ENCODE results near the gene GHITM.
"Not testable (repeated sequence)": the region's sequence is repeated elsewhere in the genome, so short reads cannot be mapped to it uniquely, and the experiment has no call there.

Gene GHITM

GRCh38 chr10:84155521-84155920 lies 16.2 kb downstream of the GHITM start:
- no peaks in the 10 kb centered on the region for H3K4me1 ChIP-seq (ENCODE audit: control insufficient read depth, insufficient read depth, low read length)
- H3K4me3 ChIP-seq (ENCODE audit: low read length), result no peak overlapping the region
- peaks cover 4% of the 10 kb centered on the region for H3K27me3 ChIP-seq (ENCODE audit: control insufficient read depth, insufficient read depth, low read length)
- H3K9me3 ChIP-seq (ENCODE audit: control insufficient read depth, low read length), result no peaks in the 10 kb centered on the region
- H3K36me3 ChIP-seq (ENCODE audit: control insufficient read depth, insufficient read depth, low read length), result no peaks in the 10 kb centered on the region
- H3K9ac ChIP-seq (ENCODE audit: low read length), result no peak overlapping the region

GRCh38 chr10:84156009-84156408 lies 16.7 kb downstream of the GHITM start:
- Histone ChIP-seq H3K9ac (ENCODE audit: low read length) (no peak overlapping the region), H3K36me3 (ENCODE audit: control insufficient read depth, insufficient read depth, low read length) (no peaks in the 10 kb centered on the region), H3K4me1 (ENCODE audit: control insufficient read depth, insufficient read depth, low read length) (no peaks in the 10 kb centered on the region)

GRCh38 chr10:84156768-84157167 lies 17.5 kb downstream of the GHITM start:
- Histone ChIP-seq H3K9me3 (ENCODE audit: control insufficient read depth, low read length) (no peaks in the 10 kb centered on the region), H3K27me3 (ENCODE audit: control insufficient read depth, insufficient read depth, low read length) (peaks cover 4% of the 10 kb centered on the region), H3K4me1 (ENCODE audit: control insufficient read depth, insufficient read depth, low read length) (no peaks in the 10 kb centered on the region), H3K9ac (ENCODE audit: low read length) (no peak overlapping the region), H3K36me3 (ENCODE audit: control insufficient read depth, insufficient read depth, low read length) (no peaks in the 10 kb centered on the region), H3K4me3 (ENCODE audit: low read length) (no peak overlapping the region)

More at GRCh38 chr10:84156009-84156408, 16.7 kb downstream of the GHITM start:
- Histone ChIP-seq H3K9me3 (ENCODE audit: control insufficient read depth, low read length) (no peaks in the 10 kb centered on the region), H3K27me3 (ENCODE audit: control insufficient read depth, insufficient read depth, low read length) (peaks cover 4% of the 10 kb centered on the region), H3K4me3 (ENCODE audit: low read length) (no peak overlapping the region)

GRCh38 chr10:84158061-84158460 lies 18.8 kb downstream of the GHITM start:
- Histone ChIP-seq H3K4me3 (ENCODE audit: low read length) (no peak overlapping the region), H3K9ac (ENCODE audit: low read length) (no peak overlapping the region), H3K36me3 (ENCODE audit: control insufficient read depth, insufficient read depth, low read length) (no peaks in the 10 kb centered on the region), H3K4me1 (ENCODE audit: control insufficient read depth, insufficient read depth, low read length) (no peaks in the 10 kb centered on the region), H3K27me3 (ENCODE audit: control insufficient read depth, insufficient read depth, low read length) (peaks cover 4% of the 10 kb centered on the region), H3K9me3 (ENCODE audit: control insufficient read depth, low read length) (no peaks in the 10 kb centered on the region)

- Histone ChIP-seq H3K27me3 (ENCODE audit: control insufficient read depth, insufficient read depth, low read length) (peaks cover 4% of the 10 kb centered on the region), H3K9me3 (ENCODE audit: control insufficient read depth, low read length) (no peaks in the 10 kb centered on the region), H3K4me3 (ENCODE audit: low read length) (no peak overlapping the region), H3K9ac (ENCODE audit: low read length) (no peak overlapping the region), H3K36me3 (ENCODE audit: control insufficient read depth, insufficient read depth, low read length) (no peaks in the 10 kb centered on the region), H3K4me1 (ENCODE audit: control insufficient read depth, insufficient read depth, low read length) (no peaks in the 10 kb centered on the region)
Observed at GRCh38 chr10:84158550-84158949, 19.2 kb downstream of the GHITM start.

- no peak overlapping the region for H3K4me3 ChIP-seq (ENCODE audit: low read length)
- no peaks in the 10 kb centered on the region for H3K36me3 ChIP-seq (ENCODE audit: control insufficient read depth, insufficient read depth, low read length)
- H3K4me1 ChIP-seq (ENCODE audit: control insufficient read depth, insufficient read depth, low read length), result no peaks in the 10 kb centered on the region
- H3K9ac ChIP-seq (ENCODE audit: low read length), result no peak overlapping the region
- peaks cover 6% of the 10 kb centered on the region for H3K27me3 ChIP-seq (ENCODE audit: control insufficient read depth, insufficient read depth, low read length)
- H3K9me3 ChIP-seq (ENCODE audit: control insufficient read depth, low read length), result no peaks in the 10 kb centered on the region
Observed at GRCh38 chr10:84159076-84159685, 19.9 kb downstream of the GHITM start.

GRCh38 chr10:84160663-84161362 lies 21.5 kb downstream of the GHITM start:
- Histone ChIP-seq H3K4me1 (ENCODE audit: control insufficient read depth, insufficient read depth, low read length) (no peaks in the 10 kb centered on the region), H3K9ac (ENCODE audit: low read length) (no peak overlapping the region), H3K27me3 (ENCODE audit: control insufficient read depth, insufficient read depth, low read length) (peaks cover 6% of the 10 kb centered on the region), H3K36me3 (ENCODE audit: control insufficient read depth, insufficient read depth, low read length) (no peaks in the 10 kb centered on the region), H3K9me3 (ENCODE audit: control insufficient read depth, low read length) (no peaks in the 10 kb centered on the region), H3K4me3 (ENCODE audit: low read length) (no peak overlapping the region)

GRCh38 chr10:84163996-84164395 lies 24.7 kb downstream of the GHITM start:
- no peaks in the 10 kb centered on the region for H3K9me3 ChIP-seq (ENCODE audit: control insufficient read depth, low read length)

GRCh38 chr10:84164442-84164841 lies 25.1 kb downstream of the GHITM start:
- H3K4me1 ChIP-seq (ENCODE audit: control insufficient read depth, insufficient read depth, low read length), result no peaks in the 10 kb centered on the region
- no peak overlapping the region for H3K9ac ChIP-seq (ENCODE audit: low read length)
- no peaks in the 10 kb centered on the region for H3K9me3 ChIP-seq (ENCODE audit: control insufficient read depth, low read length)
- no peak overlapping the region for H3K4me3 ChIP-seq (ENCODE audit: low read length)
- H3K36me3 ChIP-seq (ENCODE audit: control insufficient read depth, insufficient read depth, low read length), result no peaks in the 10 kb centered on the region
- H3K27me3 ChIP-seq (ENCODE audit: control insufficient read depth, insufficient read depth, low read length), result peaks cover 2% of the 10 kb centered on the region

More at GRCh38 chr10:84163996-84164395, 24.7 kb downstream of the GHITM start:
- Histone ChIP-seq H3K4me1 (ENCODE audit: control insufficient read depth, insufficient read depth, low read length) (no peaks in the 10 kb centered on the region), H3K4me3 (ENCODE audit: low read length) (no peak overlapping the region), H3K36me3 (ENCODE audit: control insufficient read depth, insufficient read depth, low read length) (no peaks in the 10 kb centered on the region), H3K27me3 (ENCODE audit: control insufficient read depth, insufficient read depth, low read length) (peaks cover 6% of the 10 kb centered on the region), H3K9ac (ENCODE audit: low read length) (no peak overlapping the region)

DNA sequence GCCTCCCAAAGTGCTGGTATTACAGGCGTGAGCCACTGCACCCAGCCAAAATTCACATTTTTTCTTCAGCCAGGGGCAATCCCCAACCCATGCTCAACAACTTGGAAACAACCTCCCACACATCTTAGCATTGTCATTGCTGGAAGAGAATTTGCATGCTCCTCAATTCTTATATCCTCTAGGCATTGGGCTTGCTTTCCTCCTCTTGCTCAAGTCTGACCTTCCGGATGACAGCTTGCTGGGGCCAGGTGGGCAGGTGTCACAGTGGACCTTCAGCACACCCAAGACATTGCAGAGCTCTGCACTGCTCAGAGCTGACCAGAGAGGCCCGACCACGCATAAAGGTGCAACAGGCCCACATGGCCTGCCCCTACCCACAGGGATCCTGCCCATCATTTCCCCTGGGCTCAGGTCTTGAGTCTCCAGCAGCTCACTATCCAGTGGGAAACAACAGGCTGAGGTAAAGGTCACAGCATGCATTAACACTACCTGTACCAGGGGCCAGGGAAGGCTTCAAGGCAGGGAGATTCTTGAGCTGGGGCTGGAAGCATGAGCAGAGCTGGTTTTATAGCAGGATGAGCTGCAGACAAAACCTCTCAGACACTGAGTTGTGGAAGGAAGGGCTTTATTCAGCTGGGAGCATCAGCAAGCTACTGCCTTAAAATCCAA lies 27.4 kb downstream of the GHITM start:
- no peaks in the 10 kb centered on the region for H3K36me3 ChIP-seq (ENCODE audit: control insufficient read depth, insufficient read depth, low read length)

GRCh38 chr10:84167289-84167653 lies 28.0 kb downstream of the GHITM start:
- H3K9ac ChIP-seq (ENCODE audit: low read length); H3K4me1 ChIP-seq (ENCODE audit: control insufficient read depth, insufficient read depth, low read length); H3K4me3 ChIP-seq (ENCODE audit: low read length); H3K27me3 ChIP-seq (ENCODE audit: control insufficient read depth, insufficient read depth, low read length); H3K9me3 ChIP-seq (ENCODE audit: control insufficient read depth, low read length); H3K36me3 ChIP-seq (ENCODE audit: control insufficient read depth, insufficient read depth, low read length): not testable (repeated sequence)

More for the DNA sequence above, 27.4 kb downstream of the GHITM start:
- Histone ChIP-seq H3K9me3 (ENCODE audit: control insufficient read depth, low read length) (no peaks in the 10 kb centered on the region), H3K4me1 (ENCODE audit: control insufficient read depth, insufficient read depth, low read length) (no peaks in the 10 kb centered on the region), H3K9ac (ENCODE audit: low read length) (no peak overlapping the region), H3K27me3 (ENCODE audit: control insufficient read depth, insufficient read depth, low read length) (peaks cover 2% of the 10 kb centered on the region), H3K4me3 (ENCODE audit: low read length) (no peak overlapping the region)

DNA sequence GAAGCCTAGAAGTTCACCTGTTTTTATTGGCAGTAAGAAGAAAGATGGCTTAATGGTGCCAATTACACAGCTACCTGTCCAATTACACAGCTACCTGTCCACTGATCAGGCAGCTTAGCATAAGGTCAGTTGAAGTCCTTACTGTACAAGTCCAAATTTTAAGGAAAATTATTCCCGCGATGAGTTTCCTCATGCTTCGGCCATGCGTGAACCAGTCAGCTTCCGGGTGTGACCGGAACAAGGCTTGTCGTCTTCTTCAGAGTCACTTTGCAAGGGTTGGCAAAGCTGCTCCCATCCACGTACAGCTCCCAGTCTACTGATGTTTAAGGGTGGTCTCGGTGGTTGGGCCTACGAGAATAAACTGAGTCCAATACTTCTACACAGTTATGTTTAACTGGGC lies 29.1 kb downstream of the GHITM start:
- H3K36me3 ChIP-seq (ENCODE audit: control insufficient read depth, insufficient read depth, low read length); H3K4me3 ChIP-seq (ENCODE audit: low read length); H3K4me1 ChIP-seq (ENCODE audit: control insufficient read depth, insufficient read depth, low read length); H3K27me3 ChIP-seq (ENCODE audit: control insufficient read depth, insufficient read depth, low read length); H3K9me3 ChIP-seq (ENCODE audit: control insufficient read depth, low read length); H3K9ac ChIP-seq (ENCODE audit: low read length): not testable (repeated sequence)
